Measurements from ENCODE around the gene GOLM1.

DNA sequence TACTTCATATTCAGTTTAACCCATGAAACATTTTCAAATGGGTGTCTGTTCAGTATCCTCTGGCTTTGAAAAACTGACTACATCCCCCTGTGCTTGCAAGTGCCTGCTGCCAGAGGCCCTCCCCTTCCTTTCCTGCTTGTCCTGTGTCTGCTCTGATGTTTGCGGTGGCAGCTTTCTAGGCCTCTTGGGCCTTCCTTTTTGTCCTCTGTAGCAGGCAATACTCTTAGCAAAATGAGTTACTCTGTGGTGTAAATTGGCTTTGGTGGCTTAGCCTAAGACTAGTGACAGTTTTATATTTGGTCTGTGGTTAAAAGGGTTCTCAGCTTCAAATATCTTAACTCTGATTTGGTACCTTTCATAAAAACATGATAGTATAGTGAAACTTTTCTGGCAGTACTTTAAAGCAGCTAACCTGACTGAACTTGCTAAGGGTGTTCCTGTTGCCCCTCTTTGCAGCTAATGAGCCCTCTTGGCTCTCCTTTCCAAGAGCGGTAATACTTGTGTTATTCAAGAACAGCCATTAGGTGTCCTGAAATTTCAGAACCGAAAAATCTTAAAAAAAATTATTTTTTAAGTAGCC lies 76.6 kb downstream of the GOLM1 start:
- TF ChIP-seq, protein P1, sequence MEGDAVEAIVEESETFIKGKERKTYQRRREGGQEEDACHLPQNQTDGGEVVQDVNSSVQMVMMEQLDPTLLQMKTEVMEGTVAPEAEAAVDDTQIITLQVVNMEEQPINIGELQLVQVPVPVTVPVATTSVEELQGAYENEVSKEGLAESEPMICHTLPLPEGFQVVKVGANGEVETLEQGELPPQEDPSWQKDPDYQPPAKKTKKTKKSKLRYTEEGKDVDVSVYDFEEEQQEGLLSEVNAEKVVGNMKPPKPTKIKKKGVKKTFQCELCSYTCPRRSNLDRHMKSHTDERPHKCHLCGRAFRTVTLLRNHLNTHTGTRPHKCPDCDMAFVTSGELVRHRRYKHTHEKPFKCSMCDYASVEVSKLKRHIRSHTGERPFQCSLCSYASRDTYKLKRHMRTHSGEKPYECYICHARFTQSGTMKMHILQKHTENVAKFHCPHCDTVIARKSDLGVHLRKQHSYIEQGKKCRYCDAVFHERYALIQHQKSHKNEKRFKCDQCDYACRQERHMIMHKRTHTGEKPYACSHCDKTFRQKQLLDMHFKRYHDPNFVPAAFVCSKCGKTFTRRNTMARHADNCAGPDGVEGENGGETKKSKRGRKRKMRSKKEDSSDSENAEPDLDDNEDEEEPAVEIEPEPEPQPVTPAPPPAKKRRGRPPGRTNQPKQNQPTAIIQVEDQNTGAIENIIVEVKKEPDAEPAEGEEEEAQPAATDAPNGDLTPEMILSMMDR (IDR thresholded peaks at IDR 0.05; ENCODE audit: low read length) = no peak
- TF ChIP-seq EZH2phosphoT487 (IDR thresholded peaks at IDR 0.05; ENCODE audit: low read length) (no peak), EZH2 (optimal IDR thresholded peaks at IDR 0.05; ENCODE audit: low read depth, low read length) (no peak)

Data from MM.1S (cell line).